HEK293T (cell line): ENCODE data around the gene KCNG2.

Experiments
- CTCF ChIA-PET: fragments of 350-600 bp; formaldehyde crosslinking; extraction: SDS; loops from one replicate; lab custom pipeline; 2021; ENCODE audit warnings: antibody characterized with exemption, inconsistent platforms; lab: Yijun Ruan, JAX
- POLR2A ChIA-PET: fragments of 350-600 bp; formaldehyde crosslinking; extraction: SDS; loops from one replicate; lab custom pipeline; 2020; ENCODE audit warnings: antibody characterized with exemption, inconsistent platforms; lab: Yijun Ruan, JAX
- DNase-seq: peaks from one replicate; pipeline ENCODE4 v3.0.0; 2012; ENCODE audit warnings: mixed read lengths; ENCODE audit errors: extremely low spot score
- ARNT ChIP-seq: fragments of 450-650 bp; IDR thresholded peaks from 2 replicates; pipeline ENCODE4 v1.6.1; 2017; ENCODE audit warnings: mild to moderate bottlenecking
- BHLHE40 ChIP-seq: fragments of 450-650 bp; IDR thresholded peaks from 2 replicates; pipeline ENCODE4 v1.6.1; 2016; ENCODE audit warnings: mild to moderate bottlenecking, moderate library complexity, borderline replicate concordance
- CTBP1 ChIP-seq: fragments of 450-650 bp; IDR thresholded peaks from 2 replicates; pipeline ENCODE4 v1.6.1; 2016; ENCODE audit warnings: borderline replicate concordance
- ELF4 ChIP-seq: fragments of 450-650 bp; IDR thresholded peaks from 2 replicates; pipeline ENCODE4 v1.6.1; 2017; ENCODE audit warnings: antibody characterized with exemption
- FOXA1 ChIP-seq: fragments of 450-650 bp; IDR thresholded peaks from 2 replicates; pipeline ENCODE4 v1.6.1; 2016; ENCODE audit warnings: mild to moderate bottlenecking
- FOXK2 ChIP-seq: fragments of 450-650 bp; IDR thresholded peaks from 2 replicates; pipeline ENCODE4 v1.6.1; 2016; ENCODE audit warnings: mild to moderate bottlenecking
- FOXM1 ChIP-seq: fragments of 450-650 bp; IDR thresholded peaks from 2 replicates; pipeline ENCODE4 v1.6.1; 2017; ENCODE audit warnings: mild to moderate bottlenecking, borderline replicate concordance
- HDGF ChIP-seq: fragments of 450-650 bp; IDR thresholded peaks from 2 replicates; pipeline ENCODE4 v1.6.1; 2017; ENCODE audit warnings: antibody characterized with exemption, borderline replicate concordance
- L3MBTL2 ChIP-seq: fragments of 450-650 bp; conservative IDR thresholded peaks from 2 replicates; pipeline ENCODE4 v1.6.1; 2016; ENCODE audit warnings: mild to moderate bottlenecking
- LEF1 ChIP-seq: fragments of 450-650 bp; IDR thresholded peaks from 2 replicates; pipeline ENCODE4 v1.6.1; 2017; ENCODE audit warnings: mild to moderate bottlenecking, borderline replicate concordance
- NFRKB ChIP-seq: fragments of 450-650 bp; IDR thresholded peaks from 2 replicates; pipeline ENCODE4 v1.6.1; 2016; ENCODE audit warnings: mild to moderate bottlenecking, moderate library complexity
- PKNOX1 ChIP-seq: fragments of 450-650 bp; IDR thresholded peaks from 2 replicates; pipeline ENCODE4 v1.6.1; 2016
- SP1 ChIP-seq: fragments of 450-650 bp; IDR thresholded peaks from 2 replicates; pipeline ENCODE4 v1.6.1; 2017
- SUZ12 ChIP-seq: fragments of 450-650 bp; IDR thresholded peaks from 2 replicates; pipeline ENCODE4 v1.6.1; 2016; ENCODE audit warnings: mild to moderate bottlenecking
- TARDBP ChIP-seq: fragments of 450-650 bp; IDR thresholded peaks from 2 replicates; pipeline ENCODE4 v1.6.1; 2016
- ZNF384 ChIP-seq: fragments of 450-650 bp; IDR thresholded peaks from 2 replicates; pipeline ENCODE4 v1.6.1; 2016

The KCNG2 gene

GRCh38 chr18:79753391-79753851, 44.3 kb upstream of the KCNG2 start:
- POLR2A ChIA-PET = no interaction called here
- no peak for DNase-seq
- CTCF ChIA-PET = no interaction called here
- TF ChIP-seq SUZ12 (no peak), HDGF (no peak), BHLHE40 (no peak), SP1 (no peak), LEF1 (no peak), FOXA1 (no peak)

GRCh38 chr18:79754022-79754761, 43.5 kb upstream of the KCNG2 start:
- ChIA-PET POLR2A (no interaction called here), CTCF (no interaction called here)
- DNase-seq = no peak
- TF ChIP-seq HDGF (no peak), ARNT (no peak), PKNOX1 (no peak)

- TF ChIP-seq L3MBTL2 (no peak), FOXA1 (no peak), LEF1 (no peak), ARNT (no peak)
- ChIA-PET POLR2A (no interaction called here), CTCF (no interaction called here)
- no peak for DNase-seq
Observed at GRCh38 chr18:79754831-79755351, 42.8 kb upstream of the KCNG2 start.

GRCh38 chr18:79755496-79756142, 42.1 kb upstream of the KCNG2 start:
- ChIA-PET POLR2A (no interaction called here), CTCF (no interaction called here)
- TF ChIP-seq ZNF384 = no peak
- no peak for DNase-seq

- POLR2A ChIA-PET = no interaction called here
- TF ChIP-seq BHLHE40 (no peak), L3MBTL2 (no peak), ARNT (no peak), HDGF (no peak), FOXA1 (no peak), ELF4 (no peak), PKNOX1 (no peak), FOXK2 (no peak), SP1 (no peak), FOXM1 (no peak), SUZ12 (no peak), ZNF384 (no peak), CTBP1 (no peak), NFRKB (no peak), LEF1 (no peak), TARDBP (no peak)
- CTCF ChIA-PET = no interaction called here
- DNase-seq = no peak
Observed at GRCh38 chr18:79756143-79756500, 41.6 kb upstream of the KCNG2 start.

GRCh38 chr18:79756826-79757225, 40.9 kb upstream of the KCNG2 start:
- CTCF ChIA-PET = no interaction called here
- no peak for DNase-seq
- POLR2A ChIA-PET = no interaction called here
- TF ChIP-seq ZNF384 (no peak), PKNOX1 (no peak), CTBP1 (no peak), SUZ12 (no peak), LEF1 (no peak), SP1 (no peak), FOXA1 (no peak)

- DNase-seq = no peak
- ChIA-PET CTCF (interaction anchor here (0.7 kb wide), 1 partner anchor 91 kb away, joined by 3 read pairs; no protein-coding TSS in a partner anchor), POLR2A (no interaction called here)
- TF ChIP-seq ZNF384 (no peak), PKNOX1 (no peak), FOXK2 (no peak), HDGF (no peak), TARDBP (no peak), ARNT (no peak), FOXA1 (no peak), BHLHE40 (no peak), FOXM1 (no peak), SP1 (no peak), NFRKB (no peak)
Observed at GRCh38 chr18:79760348-79760747, 37.4 kb upstream of the KCNG2 start.
